Ureter (tissue), 1 donor: ENCODE measurements around the gene OAT. TPM values are rescaled to one million over a fixed set of nuclear protein-coding genes. Genes with fewer than 3 reads are reported as not detected.

Experiments
- DNase-seq: peaks from one replicate; pipeline ENCODE4 v3.0.0-alpha.2; 2020; ENCODE audit warnings: low spot score
- total RNA-seq: library from RNA; stranded (reverse); gene quantifications from one replicate; pipeline ENCODE4 v1.2.4, GENCODE V29; 2023
- donor health status: DM: yes; HTN: yes; CAD: no.

Gene OAT
- total RNA-seq, 1 donor from 2014 or later, result 50.4 TPM

- no peak for DNase-seq
Measured at GRCh38 chr10:124353896-124354295, 64.8 kb downstream of the OAT start.

- DNase-seq, result no peak
Measured at GRCh38 chr10:124353091-124353815, 65.5 kb downstream of the OAT start.

GRCh38 chr10:124351481-124352220 is 67.1 kb downstream of the OAT start:
- no peak for DNase-seq

GRCh38 chr10:124350806-124351205 is 67.9 kb downstream of the OAT start:
- DNase-seq, result no peak

GRCh38 chr10:124349996-124350280 is 68.8 kb downstream of the OAT start:
- no peak for DNase-seq

GRCh38 chr10:124349231-124349995 is 69.3 kb downstream of the OAT start:
- DNase-seq, result no peak

- DNase-seq, result no peak
Measured at GRCh38 chr10:124348801-124349200, 69.9 kb downstream of the OAT start.

GRCh38 chr10:124347956-124348355 is 70.8 kb downstream of the OAT start:
- DNase-seq, result no peak

Other genes with a start within 250 kb of the OAT start
- gene NKX1-2, start 31.1 kb upstream of the OAT start, total RNA-seq, result not detected
- 37.9 TPM for gene LHPP, start 42.9 kb upstream of the OAT start, total RNA-seq